Nephron (organoid): ENCODE measurements around the gene WBP1L.

ENCODE experiments used
- H3K27ac Mint-ChIP-seq, 3 experiments: 2 replicates each; pipeline ENCODE4 v1.8.0; 2020; ENCODE audit warnings: mixed read lengths in 3 of 3, mild to moderate bottlenecking in 2 of 3, moderate library complexity in 1 of 3
- H3K27me3 Mint-ChIP-seq: 2 replicates; pipeline ENCODE4 v1.8.0; 2021; ENCODE audit warnings: low read depth, mild to moderate bottlenecking, moderate library complexity, mixed read lengths
- H3K36me3 Mint-ChIP-seq: 2 replicates; pipeline ENCODE4 v1.8.0; 2020; ENCODE audit warnings: low read depth, mixed read lengths
- H3K4me1 Mint-ChIP-seq: 2 replicates; pipeline ENCODE4 v1.8.0; 2020; ENCODE audit warnings: mixed read lengths
- H3K4me3 Mint-ChIP-seq, 3 experiments: 2 replicates each; pipeline ENCODE4 v1.8.0; 2020; ENCODE audit warnings: mild to moderate bottlenecking in 3 of 3, mixed read lengths in 3 of 3, moderate library complexity in 2 of 3
- H3K9me3 Mint-ChIP-seq: 2 replicates; pipeline ENCODE4 v1.8.0; 2020; ENCODE audit warnings: mixed read lengths
- CTCF ChIP-seq, 3 experiments: fragments of 200-600 bp; sonication (generic); IDR thresholded peaks; one replicate each; pipeline ENCODE4 v1.5.0; 2021; ENCODE audit warnings: antibody characterized with exemption in 3 of 3; ENCODE audit not compliant: unreplicated experiment in 3 of 3

Gene WBP1L

GRCh38 chr10:102718220-102718619 lies 25.5 kb upstream of the WBP1L start:
- TF ChIP-seq CTCF (IDR thresholded peaks at IDR 0.05; ENCODE audit: unreplicated experiment in 3 of 3) = no peak
- Mint-ChIP-seq H3K9me3 (no peaks in the 10 kb centered on the region), H3K4me3 (peak overlapping the region; percentile 77 to 92 (median 79)), H3K4me1 (peaks cover 63% of the 10 kb centered on the region), H3K36me3 (peaks cover 9% of the 10 kb centered on the region), H3K27ac (peak overlapping the region; percentile 98 to 99 (median 99)), H3K27me3 (no peaks in the 10 kb centered on the region)

GRCh38 chr10:102720337-102720736 lies 23.4 kb upstream of the WBP1L start:
- Mint-ChIP-seq H3K4me3 (peak overlapping the region; percentile 24 to 72 (median 57)), H3K27me3 (no peaks in the 10 kb centered on the region), H3K9me3 (no peaks in the 10 kb centered on the region), H3K27ac (peak overlapping the region; percentile 96 to 98 (median 97)), H3K4me1 (peaks cover 60% of the 10 kb centered on the region), H3K36me3 (peaks cover 24% of the 10 kb centered on the region)
- no peak for TF ChIP-seq CTCF (IDR thresholded peaks at IDR 0.05; ENCODE audit: unreplicated experiment in 3 of 3)

- TF ChIP-seq CTCF (IDR thresholded peaks at IDR 0.05; ENCODE audit: unreplicated experiment in 3 of 3) = no peak
- H3K36me3 Mint-ChIP-seq = peaks cover 24% of the 10 kb centered on the region
- H3K27me3 Mint-ChIP-seq = no peaks in the 10 kb centered on the region
- H3K9me3 Mint-ChIP-seq = no peaks in the 10 kb centered on the region
- H3K4me3 Mint-ChIP-seq = peak overlapping the region; percentile 24 to 72 (median 57)
- H3K4me1 Mint-ChIP-seq = peaks cover 58% of the 10 kb centered on the region
- peak overlapping the region; percentile 96 to 98 (median 97) for H3K27ac Mint-ChIP-seq
Measured at GRCh38 chr10:102720775-102721301, 22.9 kb upstream of the WBP1L start.

GRCh38 chr10:102721954-102722353 lies 21.8 kb upstream of the WBP1L start:
- H3K4me3 Mint-ChIP-seq = peak overlapping the region in 1 of 3 experiments; percentile 24
- H3K4me1 Mint-ChIP-seq = peaks cover 47% of the 10 kb centered on the region
- H3K9me3 Mint-ChIP-seq = no peaks in the 10 kb centered on the region
- no peak for TF ChIP-seq CTCF (IDR thresholded peaks at IDR 0.05; ENCODE audit: unreplicated experiment in 3 of 3)
- H3K27ac Mint-ChIP-seq = peak overlapping the region; percentile 62 to 88 (median 65)
- H3K27me3 Mint-ChIP-seq = no peaks in the 10 kb centered on the region
- H3K36me3 Mint-ChIP-seq = peaks cover 32% of the 10 kb centered on the region

GRCh38 chr10:102723989-102724388 lies 19.8 kb upstream of the WBP1L start:
- H3K36me3 Mint-ChIP-seq = peaks cover 40% of the 10 kb centered on the region
- no peak overlapping the region for H3K4me3 Mint-ChIP-seq

More at GRCh38 chr10:102723989-102724388, 19.8 kb upstream of the WBP1L start:
- Mint-ChIP-seq H3K27me3 (no peaks in the 10 kb centered on the region), H3K4me1 (peaks cover 34% of the 10 kb centered on the region), H3K9me3 (no peaks in the 10 kb centered on the region), H3K27ac (no peak overlapping the region)
- TF ChIP-seq CTCF (IDR thresholded peaks at IDR 0.05; ENCODE audit: unreplicated experiment in 3 of 3) = no peak
